ENCODE results near the gene CNOT4.
"Not testable (repeated sequence)": the region's sequence is repeated elsewhere in the genome, so short reads cannot be mapped to it uniquely, and the experiment has no call there.

The CNOT4 gene

GRCh38 chr7:135359615-135360014 lies 150.3 kb downstream of the CNOT4 start:
- DNase-seq: no peak

GRCh38 chr7:135355377-135356048 lies 154.4 kb downstream of the CNOT4 start:
- DNase-seq: no peak

GRCh38 chr7:135353832-135354231 lies 156.1 kb downstream of the CNOT4 start:
- DNase-seq: no peak

- no peak for DNase-seq
Observed at GRCh38 chr7:135352285-135352684, 157.6 kb downstream of the CNOT4 start.

GRCh38 chr7:135351070-135351469 lies 158.8 kb downstream of the CNOT4 start:
- DNase-seq: not testable (repeated sequence)

- DNase-seq: no peak
Observed at GRCh38 chr7:135349746-135350145, 160.2 kb downstream of the CNOT4 start.

- DNase-seq: no peak
Observed at GRCh38 chr7:135348493-135348892, 161.4 kb downstream of the CNOT4 start.

GRCh38 chr7:135343361-135343760 lies 166.5 kb downstream of the CNOT4 start:
- DNase-seq: no peak

- DNase-seq: peak in 1 of 2 experiments; percentile 52
Observed at GRCh38 chr7:135342887-135343286, 167.0 kb downstream of the CNOT4 start.

GRCh38 chr7:135341049-135341448 lies 168.9 kb downstream of the CNOT4 start:
- DNase-seq: no peak

- no peak for DNase-seq
Observed at GRCh38 chr7:135337977-135338550, 171.8 kb downstream of the CNOT4 start.

GRCh38 chr7:135337506-135337905 lies 172.4 kb downstream of the CNOT4 start:
- no peak for DNase-seq

- peak; percentile 90 for DNase-seq
Observed at GRCh38 chr7:135335628-135336139, 174.2 kb downstream of the CNOT4 start.

- DNase-seq: peak in 1 of 2 experiments; percentile 38
Observed at GRCh38 chr7:135334830-135335543, 174.9 kb downstream of the CNOT4 start.

GRCh38 chr7:135333946-135334345 lies 176.0 kb downstream of the CNOT4 start:
- no peak for DNase-seq

GRCh38 chr7:135333200-135333599 lies 176.7 kb downstream of the CNOT4 start:
- DNase-seq: no peak

- no peak for DNase-seq
Observed at GRCh38 chr7:135330088-135330487, 179.8 kb downstream of the CNOT4 start.

- no peak for DNase-seq
Observed at GRCh38 chr7:135328526-135328925, 181.4 kb downstream of the CNOT4 start.

- DNase-seq: no peak
Observed at GRCh38 chr7:135328053-135328452, 181.8 kb downstream of the CNOT4 start.

- DNase-seq: no peak
Observed at GRCh38 chr7:135327458-135327857, 182.4 kb downstream of the CNOT4 start.

- DNase-seq: peak; percentile 19 to 85
Observed at GRCh38 chr7:135326636-135327280, 183.1 kb downstream of the CNOT4 start.

- DNase-seq: no peak
Observed at GRCh38 chr7:135322571-135323340, 187.1 kb downstream of the CNOT4 start.

- peak; percentile 27 to 74 for DNase-seq
Observed at GRCh38 chr7:135321556-135321955, 188.3 kb downstream of the CNOT4 start.

All from NCI-H2081 (cell line).